HepG2 (cell line): Measurements from ENCODE around the gene BRIP1. TPM values are rescaled to one million over a fixed set of nuclear protein-coding genes. Genes with fewer than 3 reads are reported as not detected.

Experiments used
- BCL3 ChIP-seq: sonication (generic); formaldehyde crosslinking; IDR thresholded peaks from 2 replicates; pipeline ENCODE4 v1.5.1; 2020; ENCODE audit warnings: mild to moderate bottlenecking, missing genetic modification reagents, moderate library complexity
- FOSL1 ChIP-seq: sonication (generic); formaldehyde crosslinking; IDR thresholded peaks from 2 replicates; pipeline ENCODE4 v1.9.0; 2021; ENCODE audit warnings: missing genetic modification reagents, borderline replicate concordance
- IRF1 ChIP-seq: sonication (generic); formaldehyde crosslinking; IDR thresholded peaks from 2 replicates; pipeline ENCODE4 v1.4.0; 2020; ENCODE audit warnings: low read depth, mild to moderate bottlenecking, missing genetic modification reagents
- IRX3 ChIP-seq: sonication (generic); formaldehyde crosslinking; IDR thresholded peaks from 2 replicates; pipeline ENCODE4 v1.8.1; 2023; ENCODE audit warnings: mild to moderate bottlenecking, low read depth, missing genetic modification reagents, borderline replicate concordance
- MIER2 ChIP-seq: IDR thresholded peaks from 2 replicates; pipeline ENCODE4 v1.6.1; 2016; ENCODE audit warnings: missing biosample characterization, missing genetic modification reagents
- NBN ChIP-seq: fragments of 450-650 bp; conservative IDR thresholded peaks from 2 replicates; pipeline ENCODE4 v1.6.1; 2017
- NFIB ChIP-seq: sonication (generic); formaldehyde crosslinking; IDR thresholded peaks from 2 replicates; pipeline ENCODE4 v1.9.0; 2021; ENCODE audit warnings: missing genetic modification reagents, mild to moderate bottlenecking, borderline replicate concordance
- NFKB2 ChIP-seq: sonication (generic); formaldehyde crosslinking; IDR thresholded peaks from 2 replicates; pipeline ENCODE4 v1.4.0; 2020; ENCODE audit warnings: missing genetic modification reagents, borderline replicate concordance
- POLR2G ChIP-seq: fragments of 200-400 bp; formaldehyde crosslinking; IDR thresholded peaks from 2 replicates; pipeline ENCODE4 v1.6.1; 2018; ENCODE audit warnings: mild to moderate bottlenecking, low read depth, low read length, moderate library complexity
- RBM39 ChIP-seq: fragments of 200-400 bp; formaldehyde crosslinking; IDR thresholded peaks from one replicate; pipeline ENCODE4 v1.6.1; 2018; ENCODE audit warnings: antibody characterized with exemption, mild to moderate bottlenecking, low read depth, low read length; ENCODE audit not compliant: poor library complexity, severe bottlenecking
- TRIM22 ChIP-seq: fragments of 450-650 bp; IDR thresholded peaks from 2 replicates; pipeline ENCODE4 v1.6.1; 2017
- ZKSCAN1 ChIP-seq: fragments of 150-350 bp; IDR thresholded peaks from 2 replicates; pipeline ENCODE4 v1.6.1; 2014; ENCODE audit warnings: low read length
- ZNF30 ChIP-seq: sonication (generic); formaldehyde crosslinking; IDR thresholded peaks from 2 replicates; pipeline ENCODE4 v1.5.0; 2020; ENCODE audit warnings: mild to moderate bottlenecking, missing genetic modification reagents
- ZNF318 ChIP-seq: sonication (generic); formaldehyde crosslinking; IDR thresholded peaks from 2 replicates; pipeline ENCODE4 v1.4.0; 2020; ENCODE audit warnings: mild to moderate bottlenecking, missing genetic modification reagents
- ZNF563 ChIP-seq: sonication (generic); formaldehyde crosslinking; IDR thresholded peaks from 2 replicates; pipeline ENCODE4 v1.8.0; 2022; ENCODE audit warnings: mild to moderate bottlenecking, moderate library complexity, missing genetic modification reagents
- ZNF782 ChIP-seq: sonication (generic); formaldehyde crosslinking; IDR thresholded peaks from 2 replicates; pipeline ENCODE4 v1.4.0; 2020; ENCODE audit warnings: missing genetic modification reagents, mild to moderate bottlenecking, borderline replicate concordance
- ZNF83 ChIP-seq: sonication (generic); formaldehyde crosslinking; IDR thresholded peaks from 2 replicates; pipeline ENCODE4 v1.4.0; 2020; ENCODE audit warnings: missing genetic modification reagents, mild to moderate bottlenecking, borderline replicate concordance
- polyA plus RNA-seq, 8 experiments: library from polyadenylated mRNA; depleted of rRNA in 3 of 8; stranded (reverse) in 7 of 8; unstranded in 1 of 8; fragments of >200 nt; fragmentation: Illumina TruSeq in 4 of 8; extraction: Trizol in 4 of 8; gene quantifications; 2 replicates each; pipeline versions ENCODE4 v1.2.1 to v1.2.3, GENCODE V29; 2011 to 2016; ENCODE audit warnings: low read depth in 4 of 8, missing spikeins in 1 of 8, mixed read lengths in 1 of 8; ENCODE audit not compliant: insufficient read depth in 1 of 8
- total RNA-seq, 5 experiments: library from RNA; depleted of rRNA; stranded (reverse); fragments of >200 nt; fragmentation: Illumina TruSeq; extraction: Trizol; gene quantifications; 2 replicates each; pipeline ENCODE4 v1.2.3, GENCODE V29; 2016; ENCODE audit warnings: low read depth in 1 of 5

BRIP1 gene
- total and polyA plus RNA-seq, 2 of the 13 experiments (the other 11 are each of a cell fraction or from before 2014, with no cell fraction given) = 3.8 to 27.7 TPM

DNA sequence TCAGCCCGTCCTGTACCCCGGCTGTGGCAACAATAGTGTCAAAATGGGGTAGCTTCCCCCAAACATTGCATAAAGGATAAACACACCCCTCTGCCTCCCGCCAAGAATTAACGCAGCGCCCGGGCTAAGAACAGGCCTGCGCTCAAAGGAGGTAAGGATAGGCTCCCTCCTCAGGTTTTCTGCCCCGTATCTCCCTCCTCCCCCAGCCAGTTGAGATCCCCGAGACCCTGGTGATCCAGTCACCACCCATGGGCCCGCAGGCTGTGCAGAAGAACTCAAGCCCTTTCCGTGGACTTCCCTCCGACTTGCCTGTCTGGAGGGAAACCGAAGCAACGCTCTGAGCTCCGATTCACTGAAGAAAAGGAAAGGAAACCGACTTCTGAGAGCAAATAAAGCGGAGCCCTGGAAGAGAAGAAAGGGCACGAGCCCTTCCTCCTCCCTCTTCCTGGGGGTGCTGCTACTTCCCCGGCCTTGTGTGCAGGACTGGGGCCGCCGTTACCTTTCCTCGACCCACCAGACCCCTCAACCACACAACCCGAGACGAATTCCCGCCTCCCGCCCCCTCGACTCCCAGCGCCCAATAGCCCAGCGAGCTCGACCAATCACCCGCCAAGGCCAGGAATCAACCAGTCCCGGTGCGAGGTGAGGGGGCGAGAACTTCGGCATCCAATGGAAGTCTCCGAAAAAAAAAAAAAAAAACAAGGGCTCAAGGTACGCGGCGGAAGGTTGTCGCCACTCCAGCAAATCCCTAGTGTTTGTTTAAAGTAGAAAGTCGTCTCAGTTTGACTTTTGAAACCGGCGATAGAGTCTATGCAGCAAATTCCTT lies at the start of gene BRIP1 (continued):
- TF ChIP-seq POLR2G (peak; percentile 85), ZNF30 (no peak), ZNF83 (no peak), ZNF318 (CRISPR knock-in tag) (no peak), IRX3 (CRISPR knock-in tag) (peak; percentile 48; the same call in 1 of the 2 replicates), MIER2 (no peak), BCL3 (CRISPR knock-in tag) (peak; percentile 56; the same call in 1 of the 2 replicates), NFKB2 (peak; percentile 21; the same call in 1 of the 2 replicates), NBN (no peak), TRIM22 (no peak), IRF1 (CRISPR knock-in tag) (no peak; the same call in 1 of the 2 replicates), ZNF782 (CRISPR knock-in tag) (no peak; the same call in 1 of the 2 replicates), ZKSCAN1 (no peak), ZNF563 (CRISPR knock-in tag) (no peak), RBM39 (peak; percentile 64), FOSL1 (CRISPR knock-in tag) (0 out of 2 replicates have a peak, but pooled peaks have one; percentile 5), NFIB (no peak)
